Adrenal gland (tissue), 5 donors: ENCODE results near the gene CPVL.

Source experiments
- POLR2A ChIP-seq, 2 donors: fragments of 450-650 bp; IDR thresholded peaks; one replicate each; pipeline ENCODE4 v1.6.1; 2017; ENCODE audit warnings: antibody characterized with exemption in 2 of 2, mild to moderate bottlenecking in 2 of 2, moderate library complexity in 1 of 2
- TF ChIP-seq, protein P1 (sequence below), 6 experiments: fragments of 450-650 bp in 4 of 6; fragments of 200-600 bp in 2 of 6; sonication (generic) in 1 of 6; IDR thresholded peaks; 1 replicate in 5 of 6; 2 replicates in 1 of 6; pipeline versions ENCODE4 v1.5.1 to v1.8.0; 2016 to 2021; ENCODE audit warnings: antibody characterized with exemption in 6 of 6, mild to moderate bottlenecking in 2 of 6, moderate library complexity in 1 of 6
- donor health status: DM: no; HTN: no; CAD: no.

DNA sequence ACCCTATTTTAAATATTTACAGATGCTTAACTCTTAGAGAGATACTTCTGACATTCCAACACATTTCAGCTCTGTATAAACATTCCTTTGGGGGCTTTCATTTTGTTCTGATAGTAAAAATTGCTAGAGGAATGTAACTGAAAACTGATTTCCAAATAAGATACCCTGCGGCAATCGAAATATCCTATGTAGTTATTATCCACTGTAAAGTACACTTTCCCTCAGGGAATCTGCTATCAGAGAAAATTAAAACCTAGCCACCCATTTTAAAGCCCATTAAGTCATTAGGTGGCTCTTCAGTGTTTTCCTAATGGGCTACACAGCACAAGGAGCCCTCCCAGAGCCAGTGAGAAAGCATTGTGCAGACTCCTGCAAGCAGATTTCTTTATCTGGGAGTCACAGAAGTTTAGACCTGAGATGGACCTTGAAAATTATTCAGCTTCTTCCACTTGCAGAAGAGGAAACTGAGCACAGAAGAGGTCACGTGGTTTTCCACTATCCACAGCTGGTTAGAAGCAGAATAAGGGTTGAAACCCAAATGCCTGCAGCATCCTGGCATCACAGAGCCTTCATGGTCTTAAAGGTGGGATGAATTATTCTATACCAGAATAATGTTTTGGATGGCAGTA lies 12.6 kb upstream of the CPVL start:
- TF ChIP-seq, protein P1, sequence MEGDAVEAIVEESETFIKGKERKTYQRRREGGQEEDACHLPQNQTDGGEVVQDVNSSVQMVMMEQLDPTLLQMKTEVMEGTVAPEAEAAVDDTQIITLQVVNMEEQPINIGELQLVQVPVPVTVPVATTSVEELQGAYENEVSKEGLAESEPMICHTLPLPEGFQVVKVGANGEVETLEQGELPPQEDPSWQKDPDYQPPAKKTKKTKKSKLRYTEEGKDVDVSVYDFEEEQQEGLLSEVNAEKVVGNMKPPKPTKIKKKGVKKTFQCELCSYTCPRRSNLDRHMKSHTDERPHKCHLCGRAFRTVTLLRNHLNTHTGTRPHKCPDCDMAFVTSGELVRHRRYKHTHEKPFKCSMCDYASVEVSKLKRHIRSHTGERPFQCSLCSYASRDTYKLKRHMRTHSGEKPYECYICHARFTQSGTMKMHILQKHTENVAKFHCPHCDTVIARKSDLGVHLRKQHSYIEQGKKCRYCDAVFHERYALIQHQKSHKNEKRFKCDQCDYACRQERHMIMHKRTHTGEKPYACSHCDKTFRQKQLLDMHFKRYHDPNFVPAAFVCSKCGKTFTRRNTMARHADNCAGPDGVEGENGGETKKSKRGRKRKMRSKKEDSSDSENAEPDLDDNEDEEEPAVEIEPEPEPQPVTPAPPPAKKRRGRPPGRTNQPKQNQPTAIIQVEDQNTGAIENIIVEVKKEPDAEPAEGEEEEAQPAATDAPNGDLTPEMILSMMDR (IDR thresholded peaks at IDR 0.05) = no peak
- no peak for TF ChIP-seq POLR2A (IDR thresholded peaks at IDR 0.05)
